Endothelial cell of umbilical vein (primary cell): ENCODE results near the gene BDKRB2. TPM values are rescaled to one million over a fixed set of nuclear protein-coding genes. Genes with fewer than 3 reads are reported as not detected.

ENCODE experiments used
- BruUV-seq: library from RNA; stranded (reverse); fragments of 400-500 nt; replicated peaks from 2 replicates; lab custom pipeline; 2021; lab: Mats Ljungman, UMichigan
- CTCF ChIA-PET: fragments of 300-600, 350-600 bp; sonication (Branson Sonifier 250); formaldehyde crosslinking; loops from one replicate; lab custom pipeline; 2021; ENCODE audit warnings: antibody characterized with exemption, inconsistent platforms; lab: Charles Lee
- POLR2A ChIA-PET: fragments of 300-600, 350-600 bp; sonication (Branson Sonifier 250); formaldehyde crosslinking; loops from one replicate; lab custom pipeline; 2021; ENCODE audit warnings: antibody characterized with exemption, inconsistent platforms; lab: Charles Lee
- DNase-seq: peaks from one replicate; pipeline ENCODE4 v3.0.0-alpha.2; 2011; ENCODE audit warnings: low read depth, low spot score
- FAIRE-seq: peaks from 2 replicates; lab custom pipeline; 2011; peaks lifted over from hg19 to GRCh38; lab: Jason Lieb, UNC
- H2AFZ ChIP-seq: 2 replicates; pipeline ENCODE4 v1.6.0; 2012; ENCODE audit warnings: low read depth, low read length, control low read depth, inconsistent platforms
- H3K27ac ChIP-seq: 2 replicates; pipeline ENCODE4 v1.5.1; 2011; ENCODE audit warnings: low read depth, mild to moderate bottlenecking, control low read depth, low read length, moderate library complexity; ENCODE audit not compliant: insufficient read depth
- H3K27me3 ChIP-seq, 2 experiments: 2 replicates each; pipeline versions ENCODE4 v1.6.0 to v1.6.1; 2011; ENCODE audit warnings: low read length in 2 of 2, mixed read lengths in 1 of 2; ENCODE audit not compliant: control insufficient read depth in 2 of 2, insufficient read depth in 2 of 2
- H3K36me3 ChIP-seq, 2 experiments: 2 replicates in 1 of 2; 3 replicates in 1 of 2; pipeline ENCODE4 v1.5.1; 2011; ENCODE audit warnings: low read length in 2 of 2, mild to moderate bottlenecking in 1 of 2, moderate library complexity in 1 of 2; ENCODE audit not compliant: control insufficient read depth in 2 of 2, insufficient read depth in 2 of 2; ENCODE audit errors: extremely low read depth in 1 of 2
- H3K4me1 ChIP-seq: 3 replicates; pipeline ENCODE4 v1.5.1; 2011; ENCODE audit warnings: mild to moderate bottlenecking, low read length; ENCODE audit not compliant: control insufficient read depth, insufficient read depth; ENCODE audit errors: extremely low read depth
- H3K4me2 ChIP-seq: 2 replicates; pipeline ENCODE4 v1.6.1; 2011; ENCODE audit warnings: low read length, control low read depth, mixed read lengths; ENCODE audit not compliant: insufficient read depth
- H3K4me3 ChIP-seq, 3 experiments: fragments of 200-600 bp in 1 of 3; sonication (generic), shearing (Covaris generic) in 1 of 3; replicated peaks in 1 of 3; 2 replicates each; pipeline ENCODE4 v1.5.1; 2011 to 2016; ENCODE audit warnings: control low read depth in 3 of 3, low read length in 3 of 3, mild to moderate bottlenecking in 2 of 3, inconsistent platforms in 1 of 3, low read depth in 1 of 3, moderate library complexity in 1 of 3; ENCODE audit not compliant: insufficient read depth in 1 of 3
- H3K79me2 ChIP-seq: 2 replicates; pipeline ENCODE4 v1.6.0; 2012; ENCODE audit warnings: low read length, inconsistent platforms; ENCODE audit not compliant: control insufficient read depth, insufficient read depth
- H3K9ac ChIP-seq: replicated peaks from 2 replicates; pipeline ENCODE3; 2011; ENCODE audit warnings: low read length, control low read depth; ENCODE audit not compliant: insufficient read depth; ENCODE audit errors: extremely low read depth
- H3K9me1 ChIP-seq: replicated peaks from 3 replicates; pipeline ENCODE4 v1.6.0; 2011; ENCODE audit warnings: mild to moderate bottlenecking, low read length; ENCODE audit not compliant: control insufficient read depth, insufficient read depth; ENCODE audit errors: extremely low read depth
- H3K9me3 ChIP-seq: replicated peaks from 2 replicates; pipeline ENCODE4 v1.5.1; 2012; ENCODE audit warnings: low read length, inconsistent platforms; ENCODE audit not compliant: control insufficient read depth, insufficient read depth
- H4K20me1 ChIP-seq: replicated peaks from 2 replicates; pipeline ENCODE3; 2011; ENCODE audit warnings: mild to moderate bottlenecking, low read length; ENCODE audit not compliant: control insufficient read depth, insufficient read depth; ENCODE audit errors: extremely low read depth
- CTCF ChIP-seq, 2 donors: IDR thresholded peaks; 1 replicate in 1 of 2; 2 replicates in 1 of 2; pipeline ENCODE4 v1.5.1; 2011; ENCODE audit warnings: low read length in 2 of 2, mild to moderate bottlenecking in 2 of 2, moderate library complexity in 2 of 2, control low read depth in 1 of 2, inconsistent platforms in 1 of 2, low read depth in 1 of 2; ENCODE audit not compliant: insufficient read depth in 1 of 2; ENCODE audit errors: extremely low read depth in 1 of 2
- EZH2 ChIP-seq: IDR thresholded peaks from 2 replicates; pipeline ENCODE4 v1.6.1; 2012; ENCODE audit warnings: borderline replicate concordance, low read depth, mild to moderate bottlenecking, moderate library complexity, low read length, inconsistent platforms; ENCODE audit not compliant: severe bottlenecking
- FOS ChIP-seq: IDR thresholded peaks from 2 replicates; pipeline ENCODE4 v1.6.1; 2011; ENCODE audit warnings: mild to moderate bottlenecking, low read length, moderate library complexity, borderline replicate concordance; ENCODE audit not compliant: insufficient read depth
- GATA2 ChIP-seq: IDR thresholded peaks from 2 replicates; pipeline ENCODE4 v1.7.0; 2011; ENCODE audit warnings: low read depth, mild to moderate bottlenecking, moderate library complexity, mixed read lengths, low read length; ENCODE audit not compliant: insufficient read length, insufficient read depth
- JUN ChIP-seq: IDR thresholded peaks from 2 replicates; pipeline ENCODE4 v1.6.1; 2011; ENCODE audit warnings: borderline replicate concordance, low read depth; ENCODE audit not compliant: insufficient read length, insufficient read depth
- MAX ChIP-seq: IDR thresholded peaks from 2 replicates; pipeline ENCODE4 v1.6.1; 2011; ENCODE audit not compliant: insufficient read depth, insufficient read length
- MYC ChIP-seq: IDR thresholded peaks from one replicate; pipeline ENCODE4 v1.6.1; 2011; ENCODE audit warnings: mild to moderate bottlenecking, low read depth, low read length
- POLR2A ChIP-seq: IDR thresholded peaks from 2 replicates; pipeline ENCODE4 v1.6.1; 2012; ENCODE audit warnings: low read depth, mild to moderate bottlenecking, control low read depth, low read length
- POLR2AphosphoS5 ChIP-seq: IDR thresholded peaks from 2 replicates; pipeline ENCODE4 v1.6.1; 2012; ENCODE audit warnings: low read depth, mild to moderate bottlenecking, control low read depth, low read length, moderate library complexity; ENCODE audit not compliant: insufficient read depth
- dilution Hi-C: fragments of 300-500 bp; cut with MboI; formaldehyde crosslinking; loops from one replicate; pipeline ENCODE4 v1.15.0; 2019; ENCODE audit warnings: low sequenced_read_pairs; ENCODE audit not compliant: extremely low pct_ligation_motif_present
- intact Hi-C: fragments of 100-400 bp; cut with micrococcal nuclease; formaldehyde crosslinking; loops from one replicate; pipeline ENCODE4 v1.10.0; 2022
- polyA plus RNA-seq, 4 experiments: library from polyadenylated mRNA; depleted of rRNA in 3 of 4; stranded (reverse) in 3 of 4; unstranded in 1 of 4; fragments of >200 nt; gene quantifications; 2 replicates each; pipeline versions ENCODE4 v1.2.1 to v1.2.3, GENCODE V29; 2011 to 2012; ENCODE audit warnings: missing spikeins in 1 of 4
- total RNA-seq: library from RNA; stranded (reverse); gene quantifications from 2 replicates; pipeline ENCODE4 v1.2.3, GENCODE V29; 2021

BDKRB2 gene
- total and polyA plus RNA-seq, 2 donors (not counting 3 experiments of a cell fraction or from before 2014, with no cell fraction given), result 0.22 to 0.77 TPM

DNA sequence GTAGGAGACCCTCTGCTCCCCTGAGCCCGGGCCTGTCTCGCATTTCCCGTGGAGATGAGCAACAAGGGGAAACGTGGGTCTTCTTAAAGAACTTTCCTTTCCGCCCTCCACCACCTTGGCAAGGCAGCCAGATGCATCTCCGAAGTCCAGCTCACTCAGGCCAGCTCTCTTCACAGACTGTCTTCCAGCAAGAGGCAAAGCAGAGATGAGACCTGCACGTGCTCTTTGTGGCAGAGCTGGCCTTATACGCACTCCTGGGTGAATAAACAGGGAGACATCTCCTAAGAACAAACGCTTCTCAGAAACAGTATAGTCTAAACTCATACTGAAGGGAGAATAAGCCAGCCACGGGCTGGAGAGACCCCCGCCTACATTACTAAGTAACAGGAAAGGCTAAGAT, 50.0 kb downstream of the BDKRB2 start:
- Histone ChIP-seq H3K4me2 (no peak overlapping the region), H3K9me3 (no peaks in the 10 kb centered on the region), H4K20me1 (no peaks in the 10 kb centered on the region), H3K4me3 (no peak overlapping the region), H2AFZ (no peak overlapping the region), H3K36me3 (no peaks in the 10 kb centered on the region), H3K27ac (no peak overlapping the region), H3K4me1 (no peaks in the 10 kb centered on the region), H3K9me1 (no peaks in the 10 kb centered on the region), H3K79me2 (no peaks in the 10 kb centered on the region), H3K9ac (no peak overlapping the region), H3K27me3 (no peaks in the 10 kb centered on the region)
- POLR2A ChIA-PET, result no interaction called here
- TF ChIP-seq POLR2AphosphoS5 (no peak), MYC (no peak), GATA2 (no peak), MAX (no peak), EZH2 (no peak), JUN (no peak), FOS (no peak), POLR2A (no peak), CTCF (IDR thresholded peaks at IDR 0.05; ENCODE audit: extremely low read depth in 1 of 2, insufficient read depth in 1 of 2, low read depth in 1 of 2, low read length in 2 of 2) (no peak)
- no TSS peak for BruUV-seq
- CTCF ChIA-PET, result no interaction called here
- dilution Hi-C loops, result no loop called here
- DNase-seq, result no peak
- intact Hi-C loops, result no loop called here
- no peak for FAIRE-seq
